Muscle of back (tissue), 11 donors: Measurements from ENCODE around the gene KLF7. TPM values are rescaled to one million over a fixed set of nuclear protein-coding genes. Genes with fewer than 3 reads are reported as not detected.

Source experiments
- DNase-seq, 3 donors: peaks; one replicate each; pipeline versions ENCODE4 v3.0.0 to v3.0.0-alpha.2; 2013
- polyA plus RNA-seq, 10 donors: library from polyadenylated mRNA; unstranded; fragments of 120-200 nt; gene quantifications; one replicate each; pipeline ENCODE4 v1.2.1, GENCODE V29; 2013; ENCODE audit not compliant: insufficient read length in 10 of 10

KLF7 gene
- polyA plus RNA-seq, 10 donors = 14.1 to 18.4 (median 15.9) TPM

DNA sequence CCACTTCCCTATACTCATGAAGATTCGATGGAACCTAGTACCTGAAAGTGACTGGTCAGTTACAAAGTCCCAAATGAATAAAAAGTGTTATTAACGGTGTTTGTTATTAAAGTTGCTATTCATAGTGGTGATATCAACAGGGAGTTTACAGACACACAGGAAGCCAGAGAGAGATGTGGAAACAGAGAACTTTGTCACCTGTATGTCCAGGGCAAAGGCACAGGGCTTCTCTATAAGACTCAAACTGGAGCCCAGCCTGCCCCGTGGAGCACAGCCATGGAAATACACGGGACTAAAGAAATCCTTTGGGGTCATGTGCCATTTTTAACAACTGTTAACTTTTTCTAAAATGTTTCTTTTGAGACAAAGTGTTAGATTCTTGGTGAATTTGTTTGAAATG is 68.5 kb downstream of the KLF7 start:
- no peak for DNase-seq

DNA sequence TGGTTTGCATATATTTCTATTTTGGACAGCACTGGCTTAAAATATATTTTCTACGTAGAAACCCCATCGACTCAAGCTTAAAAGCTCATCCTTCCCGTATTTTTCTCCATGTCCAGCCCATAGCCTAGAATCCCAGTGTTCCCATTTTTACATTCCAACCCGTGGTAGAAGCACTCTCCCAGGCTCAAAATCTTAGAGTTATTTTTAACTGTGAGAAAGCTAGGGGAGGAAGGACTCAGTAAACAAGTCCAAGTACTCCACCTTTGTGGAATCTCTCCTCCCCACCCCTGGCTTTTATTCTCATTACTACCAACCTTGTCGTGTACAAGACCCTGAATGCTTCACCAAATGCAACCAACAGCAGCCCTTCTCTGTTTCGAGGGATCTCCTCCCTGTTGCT is 69.8 kb downstream of the KLF7 start:
- no peak for DNase-seq

DNA sequence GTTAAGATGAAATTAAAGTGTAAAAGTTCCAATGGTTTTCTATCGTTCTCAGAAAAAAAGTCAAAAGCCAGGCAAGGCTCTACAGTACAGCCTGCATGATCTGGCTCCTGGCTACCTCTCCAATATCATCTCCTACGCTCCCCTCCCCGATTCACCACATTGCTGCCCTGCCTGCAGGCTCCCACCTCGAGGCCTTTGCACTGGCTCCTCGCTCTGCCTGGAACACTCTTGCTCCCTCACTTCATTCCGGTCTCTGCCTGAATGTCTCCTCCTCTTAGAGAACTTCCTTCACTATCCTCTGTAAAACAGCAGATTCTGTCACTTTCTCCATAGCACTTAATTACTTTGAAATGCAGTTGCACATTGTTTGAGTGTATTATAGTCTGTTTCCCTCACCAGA is 72.5 kb downstream of the KLF7 start:
- DNase-seq = no peak

DNA sequence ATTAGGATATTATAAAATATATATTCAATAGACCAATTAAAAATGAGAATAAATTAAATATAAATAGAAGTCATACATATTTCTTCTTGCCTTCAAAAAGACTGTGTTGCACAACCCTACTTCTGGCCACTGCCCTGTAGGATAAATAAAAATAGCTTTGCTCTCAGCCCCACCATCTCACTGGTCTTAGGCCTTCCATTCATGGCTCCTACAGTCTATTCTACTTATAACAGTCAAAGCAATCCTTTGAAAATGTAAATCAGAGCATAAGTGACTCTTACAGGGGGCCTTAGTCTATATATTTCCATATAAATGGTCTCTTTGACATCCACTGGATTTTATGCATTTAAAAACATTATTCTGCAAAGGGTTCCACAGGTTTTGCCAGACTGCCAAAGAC is 72.9 kb downstream of the KLF7 start:
- no peak for DNase-seq

DNA sequence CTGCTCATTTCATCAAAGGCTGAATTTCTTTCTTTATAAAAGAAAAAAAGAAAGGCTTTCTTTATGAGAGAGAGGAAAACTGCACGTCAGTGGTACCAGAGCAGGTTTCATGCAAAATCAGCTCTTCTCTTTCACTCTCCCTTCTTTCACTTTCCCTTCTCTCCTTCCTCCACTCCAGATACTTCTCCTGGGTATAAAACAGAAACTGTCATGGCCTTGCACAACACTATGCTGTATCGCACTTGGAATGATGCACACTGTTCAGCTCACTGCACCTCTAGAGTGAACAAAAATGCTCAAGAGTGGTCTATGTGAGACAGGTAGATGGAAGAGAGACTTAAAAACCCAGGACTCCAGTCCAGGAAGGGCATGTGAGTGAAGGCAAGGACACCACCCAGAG is 73.8 kb downstream of the KLF7 start:
- DNase-seq = no peak

- DNase-seq = no peak
Measured at GRCh38 chr2:207091176-207091575, 74.6 kb downstream of the KLF7 start.

DNA sequence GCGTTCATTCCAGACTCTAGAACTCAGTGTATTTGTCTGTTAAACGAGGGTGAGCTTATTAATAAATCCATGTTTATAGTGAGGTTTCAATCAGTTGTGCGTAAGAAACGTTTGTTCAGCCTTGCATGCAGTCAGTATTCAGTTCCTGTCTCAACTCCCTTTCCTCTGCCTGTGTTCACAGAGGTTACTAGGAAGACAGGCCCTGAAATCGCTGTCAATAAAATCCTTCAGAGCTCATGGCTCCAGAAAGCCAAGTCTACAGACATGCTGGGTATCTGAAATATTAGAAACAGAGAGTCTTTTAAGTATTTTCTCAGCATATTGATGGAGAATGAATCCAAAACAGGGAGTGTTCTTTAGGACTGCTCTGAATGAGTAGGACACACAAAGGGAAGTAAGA is 75.4 kb downstream of the KLF7 start:
- no peak for DNase-seq

GRCh38 chr2:207088839-207089238 is 76.9 kb downstream of the KLF7 start:
- no peak for DNase-seq

DNA sequence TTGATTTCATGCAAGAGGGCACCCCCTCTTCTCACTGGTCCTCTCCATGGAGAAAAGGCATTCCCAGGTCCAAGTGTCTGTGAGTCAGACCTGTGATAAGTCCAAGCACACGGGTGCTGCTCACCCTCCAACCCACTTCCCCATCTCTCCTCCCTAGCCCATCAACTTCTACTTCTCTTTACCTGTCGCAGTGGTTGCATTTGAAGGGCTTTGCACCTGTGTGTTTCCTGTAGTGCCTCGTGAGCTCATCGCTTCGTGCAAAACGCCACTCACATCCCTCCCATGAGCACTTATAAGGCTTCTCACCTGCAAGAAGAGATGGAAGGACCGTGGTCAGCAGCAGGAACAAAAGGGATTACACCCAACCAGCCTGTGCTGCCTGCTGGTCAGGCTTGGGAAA is 77.5 kb downstream of the KLF7 start:
- no peak for DNase-seq

- no peak for DNase-seq
Measured at GRCh38 chr2:207087046-207087902, 78.5 kb downstream of the KLF7 start.

- no peak for DNase-seq
Measured at GRCh38 chr2:207086136-207086535, 79.6 kb downstream of the KLF7 start.

DNA sequence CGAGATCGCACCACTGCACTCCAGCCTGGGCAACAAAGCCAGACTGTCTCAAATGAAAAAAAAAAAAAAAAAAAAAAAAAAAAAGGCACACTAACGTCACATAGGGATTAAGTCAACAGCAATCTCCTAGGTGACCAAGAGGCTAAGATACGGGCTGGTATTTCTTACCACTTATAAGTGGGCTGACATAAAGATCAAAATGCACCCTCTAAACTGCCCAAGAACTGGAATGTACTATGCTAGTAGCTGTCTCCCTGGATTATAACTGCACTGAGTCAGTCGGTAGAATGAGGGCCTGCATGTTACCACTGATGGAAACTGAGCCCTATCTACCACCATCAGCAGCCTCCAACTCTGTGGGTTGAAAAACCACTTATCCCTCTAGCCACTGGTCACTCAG is 80.6 kb downstream of the KLF7 start:
- DNase-seq = no peak

DNA sequence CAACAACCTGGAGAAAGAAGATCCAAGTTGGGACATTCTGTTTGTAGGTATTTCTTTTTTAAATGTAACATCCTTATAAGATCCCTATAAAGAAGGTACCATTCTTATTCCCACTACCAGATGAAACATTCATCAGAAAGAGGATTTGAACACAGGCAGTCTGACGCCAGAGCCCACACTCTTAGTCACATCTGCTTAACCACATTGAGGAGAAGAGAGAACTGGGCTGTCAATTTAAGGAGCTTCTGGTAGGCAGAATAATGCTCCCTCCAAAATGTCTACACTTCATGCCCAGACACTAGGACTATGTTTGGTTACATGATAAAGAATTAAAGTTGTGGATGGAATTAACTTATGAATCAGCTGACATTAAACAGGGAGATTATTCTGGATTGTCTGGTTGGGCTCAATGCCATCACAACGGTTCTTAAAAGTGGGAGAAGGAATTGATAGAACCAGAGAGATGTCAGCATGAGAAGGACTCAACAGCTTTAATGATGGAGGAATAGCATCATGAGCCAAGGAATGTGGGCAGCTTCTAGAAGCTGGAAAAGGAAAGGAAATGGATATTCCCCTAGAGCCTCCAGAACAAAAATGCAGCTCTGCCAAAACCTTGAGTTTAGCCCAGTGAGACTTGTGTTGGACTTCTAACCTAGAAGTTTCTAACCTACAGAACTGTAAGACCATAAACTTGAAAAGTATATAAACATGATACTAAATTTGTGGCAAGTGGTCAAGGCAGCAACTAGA is 82.2 kb downstream of the KLF7 start:
- peak; percentile 8 to 64 (median 34) for DNase-seq

DNA sequence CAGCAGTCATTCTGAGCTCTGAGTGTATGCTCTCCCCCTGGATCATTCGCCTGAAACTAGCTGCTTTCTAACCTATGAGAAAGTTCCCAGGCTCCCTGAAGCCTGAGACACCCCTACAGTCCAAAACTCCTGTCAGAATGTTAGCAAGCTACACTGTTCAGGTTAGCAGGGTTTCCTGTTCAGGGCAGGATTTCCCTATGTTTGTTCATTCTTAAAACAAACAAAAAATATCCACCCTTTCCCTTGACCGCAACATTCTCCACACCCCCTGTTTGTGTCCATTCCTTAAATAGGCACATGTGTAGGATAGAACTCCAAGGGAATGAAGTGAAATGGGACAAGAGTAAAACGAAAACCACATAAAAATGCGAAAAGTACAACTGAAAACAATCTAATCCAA is 83.1 kb downstream of the KLF7 start:
- no peak for DNase-seq

GRCh38 chr2:207078186-207078798 is 87.5 kb downstream of the KLF7 start:
- DNase-seq = no peak

DNA sequence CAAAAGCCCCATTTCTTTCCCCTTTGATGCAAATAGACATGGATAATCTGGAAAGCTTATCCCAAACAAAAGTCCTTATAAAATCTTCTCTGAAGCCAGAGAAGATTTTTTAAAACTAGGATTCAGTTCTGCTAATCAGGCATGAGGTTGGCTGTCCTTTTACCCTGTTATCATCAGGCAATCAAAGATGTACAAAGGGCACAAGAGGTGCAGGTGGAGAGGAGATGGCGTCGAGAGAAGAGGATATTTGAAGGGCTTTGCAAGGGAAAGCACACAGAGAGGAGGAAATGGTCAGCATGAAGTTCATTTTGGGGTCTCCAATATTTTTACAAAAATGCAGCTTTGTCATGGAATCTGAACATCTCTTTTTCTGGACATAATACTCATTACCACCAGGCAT is 88.5 kb downstream of the KLF7 start:
- no peak for DNase-seq

GRCh38 chr2:207075456-207075855 is 90.3 kb downstream of the KLF7 start:
- DNase-seq = no peak

DNA sequence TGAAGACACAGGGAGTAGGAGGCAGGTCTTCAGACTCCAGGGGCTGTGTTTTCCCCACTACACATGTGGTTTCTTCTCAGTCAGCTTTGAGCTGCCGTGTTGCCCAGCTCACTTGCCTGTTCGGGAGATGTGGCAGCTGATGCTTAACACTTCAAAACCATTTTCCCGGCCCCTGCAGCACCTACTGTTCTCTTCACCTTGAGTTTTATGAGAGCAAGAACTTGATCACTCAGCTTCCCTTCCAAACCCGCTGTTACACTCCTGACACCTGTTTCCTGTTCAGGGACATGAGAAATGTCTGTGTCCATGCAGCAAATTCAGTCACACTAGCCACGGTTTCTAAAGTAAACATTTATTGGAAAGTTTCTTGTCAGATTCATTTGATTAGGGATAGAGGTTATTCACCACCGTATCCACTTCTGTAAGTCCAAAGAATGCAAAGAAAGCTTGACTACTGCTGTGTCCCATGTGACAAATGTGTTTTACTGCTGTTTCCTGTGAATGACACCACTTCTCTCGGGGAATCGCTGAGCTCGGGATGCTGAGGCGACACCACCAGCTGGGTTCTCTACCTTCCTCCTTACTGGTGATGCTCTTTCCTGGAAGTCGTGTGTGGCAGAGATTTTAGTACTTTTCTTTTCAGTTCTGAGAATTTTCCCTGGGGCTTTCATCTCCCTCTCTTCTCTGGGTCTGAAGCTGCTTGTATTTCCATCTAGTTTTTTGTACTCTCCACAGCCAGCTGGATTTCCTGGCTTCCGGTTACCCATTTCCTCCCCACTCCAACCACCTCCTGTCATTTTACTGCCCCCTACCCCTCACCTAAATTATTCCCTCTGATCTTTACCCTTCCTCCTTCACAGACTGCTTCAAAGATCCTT is 91.7 kb downstream of the KLF7 start:
- peak; percentile 23 to 75 (median 49) for DNase-seq

- DNase-seq = no peak
Measured at GRCh38 chr2:207073412-207073800, 92.3 kb downstream of the KLF7 start.

DNA sequence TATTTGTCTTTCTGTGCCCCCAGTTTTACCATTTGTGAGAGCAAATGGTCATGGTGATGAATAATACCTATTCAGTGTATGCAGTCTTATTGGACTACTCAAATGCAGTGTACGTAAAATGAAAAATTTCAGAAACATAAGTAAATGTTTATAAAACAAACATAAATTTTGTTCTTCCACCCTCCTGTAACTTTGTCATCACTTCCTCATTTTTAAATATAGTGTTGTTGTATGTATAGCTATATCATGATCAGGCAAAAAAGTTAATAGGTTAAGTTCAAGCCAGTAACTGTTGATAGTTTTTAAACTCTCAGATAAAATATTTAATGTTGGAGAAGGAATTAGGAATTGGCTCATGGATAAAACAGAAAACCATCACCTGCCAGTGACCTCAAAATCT is 93.2 kb downstream of the KLF7 start:
- DNase-seq = no peak

DNA sequence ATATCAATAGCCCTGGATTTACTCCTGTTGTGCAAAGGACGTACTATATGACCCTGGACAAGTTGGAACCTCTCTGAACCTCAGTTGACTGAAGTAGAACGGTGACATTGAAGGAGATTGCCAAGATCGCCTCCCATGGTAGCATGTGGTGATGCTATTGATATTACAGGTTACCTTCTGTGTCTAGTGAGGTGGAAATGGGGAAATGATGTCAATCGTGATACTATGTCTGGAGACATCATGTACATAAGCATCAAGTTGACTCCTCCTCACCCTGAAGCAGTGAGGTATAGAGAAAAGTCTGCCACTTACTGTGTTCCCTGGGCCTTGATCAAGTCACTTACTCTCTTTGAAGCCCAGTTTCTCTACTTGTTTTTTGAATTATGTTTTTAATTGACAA is 93.9 kb downstream of the KLF7 start:
- no peak for DNase-seq

- peak in 1 of 3 donors; percentile 52 for DNase-seq
Measured at GRCh38 chr2:207067473-207067872, 98.3 kb downstream of the KLF7 start.
